GM23248 (cell line): ENCODE data around the gene ITPRID2.

Experiments used
- EZH2 ChIP-seq: fragments of 200-600 bp; sonication (generic); IDR thresholded peaks from 2 replicates; pipeline ENCODE4 v1.6.1; 2018; ENCODE audit warnings: antibody characterized with exemption, mild to moderate bottlenecking; ENCODE audit not compliant: insufficient read depth, poor library complexity, severe bottlenecking
- EZH2phosphoT487 ChIP-seq: fragments of 200-600 bp; sonication (generic); IDR thresholded peaks from 2 replicates; pipeline ENCODE4 v1.6.1; 2018; ENCODE audit warnings: antibody characterized with exemption, moderate library complexity, mild to moderate bottlenecking, low read depth; ENCODE audit not compliant: insufficient read depth

DNA sequence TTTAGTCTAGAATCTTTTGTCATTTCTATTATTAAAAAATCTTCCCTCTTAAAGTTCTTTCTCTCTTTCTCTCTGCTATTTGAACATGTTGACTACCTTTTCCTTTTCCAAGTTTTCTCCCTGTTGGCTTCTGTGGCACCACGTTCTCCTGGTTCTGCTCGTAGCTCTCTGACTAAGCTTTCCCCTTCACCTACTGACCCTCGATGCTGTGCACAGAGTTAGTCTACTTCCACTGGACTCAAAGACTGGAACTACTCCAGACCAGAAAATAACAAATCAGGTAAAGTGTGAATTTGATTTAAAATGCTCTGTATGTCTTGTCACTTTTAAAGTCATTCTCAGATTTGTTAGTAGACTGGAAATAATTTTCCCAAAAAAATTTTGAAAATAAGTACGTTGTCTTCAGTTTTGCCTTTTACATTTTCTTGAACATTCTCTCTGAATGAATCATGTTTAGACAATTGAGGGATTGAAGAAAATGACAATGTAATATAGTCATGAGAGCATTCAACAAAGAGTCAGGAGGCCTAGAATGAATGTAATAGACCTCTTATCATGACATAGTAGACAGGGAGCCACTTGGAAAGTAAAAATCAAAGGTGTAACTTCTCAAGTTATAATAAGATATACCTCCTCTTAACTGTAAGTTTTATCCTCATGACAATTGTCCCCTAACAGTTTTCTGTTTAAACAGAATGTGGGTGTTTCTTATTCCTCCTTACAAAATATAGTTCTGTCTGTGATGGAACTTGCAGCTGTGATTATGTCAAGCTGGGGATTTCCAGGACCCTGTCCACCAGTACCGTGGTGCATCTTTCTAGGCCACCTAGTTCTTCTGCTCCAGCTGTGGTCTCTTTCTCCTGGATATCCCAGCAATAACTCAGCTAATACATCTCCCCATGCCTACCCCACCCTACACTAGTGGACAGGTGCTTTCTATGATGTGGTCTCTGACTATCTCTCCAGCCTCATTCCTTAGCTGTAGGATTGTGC lies 25.5 kb downstream of the ITPRID2 start:
- TF ChIP-seq EZH2 (no peak), EZH2phosphoT487 (no peak)
